HUES64 (cell line): ENCODE data around the gene PRR33.

Experiments used
- H3K27ac ChIP-seq: 2 replicates; pipeline ENCODE4 v1.7.0; 2013; ENCODE audit warnings: low read depth, low read length, inconsistent platforms
- H3K27me3 ChIP-seq: 2 replicates; pipeline ENCODE4 v1.6.1; 2013; ENCODE audit warnings: mild to moderate bottlenecking, low read length; ENCODE audit not compliant: insufficient read depth
- H3K36me3 ChIP-seq: 2 replicates; pipeline ENCODE4 v1.6.1; 2013; ENCODE audit warnings: mild to moderate bottlenecking, low read length; ENCODE audit not compliant: insufficient read depth
- H3K4me1 ChIP-seq: 2 replicates; pipeline ENCODE4 v1.6.1; 2013; ENCODE audit warnings: mild to moderate bottlenecking, low read length, moderate library complexity; ENCODE audit not compliant: insufficient read depth
- H3K4me3 ChIP-seq: 2 replicates; pipeline ENCODE4 v1.5.1; 2013; ENCODE audit warnings: mild to moderate bottlenecking, low read length, moderate library complexity
- H3K9ac ChIP-seq: 2 replicates; pipeline ENCODE4 v1.6.1; 2013; ENCODE audit warnings: mild to moderate bottlenecking, low read depth, low read length
- H3K9me3 ChIP-seq: 2 replicates; pipeline ENCODE4 v1.6.1; 2013; ENCODE audit warnings: low read depth, low read length; ENCODE audit not compliant: insufficient read depth
- WGBS: fragments of 150-250, 120-280 bp; methylation state at CpG from one replicate; pipeline ENCODE4 v1.1.7; 2013; ENCODE audit warnings: missing lambda C conversion rate; 5-methylcytosine and 5-hydroxymethylcytosine counted together

Gene PRR33

GRCh38 chr11:1853376-1854131 lies 38.1 kb downstream of the PRR33 start:
- 93% methylated on average over 19 of the region's 19 CpGs for WGBS
- no peaks in the 10 kb centered on the region for H3K27me3 ChIP-seq
- no peaks in the 10 kb centered on the region for H3K4me1 ChIP-seq
- H3K9ac ChIP-seq: no peak overlapping the region
- H3K36me3 ChIP-seq: no peaks in the 10 kb centered on the region
- no peak overlapping the region for H3K4me3 ChIP-seq
- no peaks in the 10 kb centered on the region for H3K9me3 ChIP-seq
- H3K27ac ChIP-seq: no peak overlapping the region

GRCh38 chr11:1852877-1853276 lies 38.8 kb downstream of the PRR33 start, which contains the start of gene LSP1:
LSP1 (plus strand) TSS chr11:1853084; CDS start chr11:1853145, 61 bp downstream.
- no peak within 1 kb of the TSS for H3K27ac ChIP-seq
- no peak within 1 kb of the TSS for H3K9ac ChIP-seq
- H3K4me3 ChIP-seq: no peak within 1 kb of the TSS
- no peaks in the 10 kb centered on the region for H3K36me3 ChIP-seq
- 88% methylated on average over 17 of the region's 18 CpGs for WGBS
- no peaks in the 10 kb centered on the region for H3K27me3 ChIP-seq
- no peaks in the 10 kb centered on the region for H3K9me3 ChIP-seq
- no peaks in the 10 kb centered on the region for H3K4me1 ChIP-seq

- no peaks in the 10 kb centered on the region for H3K9me3 ChIP-seq
- WGBS: 93% methylated on average over 25 of the region's 25 CpGs
- H3K27me3 ChIP-seq: no peaks in the 10 kb centered on the region
- H3K4me1 ChIP-seq: no peaks in the 10 kb centered on the region
- no peak overlapping the region for H3K27ac ChIP-seq
- no peak overlapping the region for H3K9ac ChIP-seq
- H3K4me3 ChIP-seq: no peak overlapping the region
- no peaks in the 10 kb centered on the region for H3K36me3 ChIP-seq
These were observed 39.3 kb downstream of the PRR33 start for GRCh38 chr11:1852271-1852876.

- 93% methylated on average over 21 of the region's 21 CpGs for WGBS
- H3K27ac ChIP-seq: no peak overlapping the region
These were observed 40.1 kb downstream of the PRR33 start for GRCh38 chr11:1851468-1852180.

GRCh38 chr11:1848640-1849430 lies 42.9 kb downstream of the PRR33 start:
- Histone ChIP-seq H3K4me1 (no peaks in the 10 kb centered on the region), H3K9me3 (no peaks in the 10 kb centered on the region), H3K27me3 (peaks cover 6% of the 10 kb centered on the region; the same call in 1 of the 2 replicates), H3K27ac (no peak overlapping the region), H3K9ac (no peak overlapping the region), H3K36me3 (no peaks in the 10 kb centered on the region), H3K4me3 (no peak overlapping the region)
- WGBS: 94% methylated on average over 19 of the region's 19 CpGs

More at GRCh38 chr11:1851468-1852180, 40.1 kb downstream of the PRR33 start:
- no peak overlapping the region for H3K4me3 ChIP-seq
- no peaks in the 10 kb centered on the region for H3K36me3 ChIP-seq
- H3K4me1 ChIP-seq: no peaks in the 10 kb centered on the region
- H3K27me3 ChIP-seq: no peaks in the 10 kb centered on the region
- no peak overlapping the region for H3K9ac ChIP-seq
- H3K9me3 ChIP-seq: no peaks in the 10 kb centered on the region

GRCh38 chr11:1847926-1848639 lies 43.6 kb downstream of the PRR33 start:
- WGBS: 96% methylated on average over 17 of the region's 18 CpGs
- no peaks in the 10 kb centered on the region for H3K4me1 ChIP-seq

GRCh38 chr11:1847006-1847735 lies 44.5 kb downstream of the PRR33 start:
- H3K36me3 ChIP-seq: no peaks in the 10 kb centered on the region

More at GRCh38 chr11:1847926-1848639, 43.6 kb downstream of the PRR33 start:
- no peak overlapping the region for H3K27ac ChIP-seq
- peaks cover 6% of the 10 kb centered on the region; the same call in 1 of the 2 replicates for H3K27me3 ChIP-seq
- no peak overlapping the region for H3K9ac ChIP-seq
- H3K36me3 ChIP-seq: no peaks in the 10 kb centered on the region
- H3K9me3 ChIP-seq: no peaks in the 10 kb centered on the region
- H3K4me3 ChIP-seq: no peak overlapping the region

GRCh38 chr11:1846453-1846932 lies 45.2 kb downstream of the PRR33 start:
- Histone ChIP-seq H3K9me3 (no peaks in the 10 kb centered on the region), H3K4me3 (no peak overlapping the region), H3K9ac (no peak overlapping the region), H3K27me3 (peaks cover 6% of the 10 kb centered on the region; the same call in 1 of the 2 replicates), H3K36me3 (no peaks in the 10 kb centered on the region), H3K4me1 (no peaks in the 10 kb centered on the region), H3K27ac (no peak overlapping the region)
- WGBS: 92% methylated on average over 9 of the region's 9 CpGs

More at GRCh38 chr11:1847006-1847735, 44.5 kb downstream of the PRR33 start:
- H3K27ac ChIP-seq: no peak overlapping the region
- H3K4me1 ChIP-seq: no peaks in the 10 kb centered on the region
- no peak overlapping the region for H3K9ac ChIP-seq
- H3K9me3 ChIP-seq: no peaks in the 10 kb centered on the region
- H3K4me3 ChIP-seq: no peak overlapping the region
- WGBS: 93% methylated on average over 34 of the region's 34 CpGs
- peaks cover 6% of the 10 kb centered on the region; the same call in 1 of the 2 replicates for H3K27me3 ChIP-seq

GRCh38 chr11:1845561-1846452 lies 45.9 kb downstream of the PRR33 start:
- 90% methylated on average over 21 of the region's 21 CpGs for WGBS
- Histone ChIP-seq H3K4me1 (no peaks in the 10 kb centered on the region), H3K4me3 (no peak overlapping the region), H3K27ac (no peak overlapping the region), H3K36me3 (no peaks in the 10 kb centered on the region), H3K27me3 (peaks cover 6% of the 10 kb centered on the region; the same call in 1 of the 2 replicates), H3K9ac (no peak overlapping the region), H3K9me3 (no peaks in the 10 kb centered on the region)
